ENCODE data around the gene TMEM179. TPM values are rescaled to one million over a fixed set of nuclear protein-coding genes. Genes with fewer than 3 reads are reported as not detected.
"Not testable (repeated sequence)": the region's sequence is repeated elsewhere in the genome, so short reads cannot be mapped to it uniquely, and the experiment has no call there.

TMEM179 gene
- total RNA-seq, 2 donors from 2014 or later, result 8.2 to 15.7 TPM

DNA sequence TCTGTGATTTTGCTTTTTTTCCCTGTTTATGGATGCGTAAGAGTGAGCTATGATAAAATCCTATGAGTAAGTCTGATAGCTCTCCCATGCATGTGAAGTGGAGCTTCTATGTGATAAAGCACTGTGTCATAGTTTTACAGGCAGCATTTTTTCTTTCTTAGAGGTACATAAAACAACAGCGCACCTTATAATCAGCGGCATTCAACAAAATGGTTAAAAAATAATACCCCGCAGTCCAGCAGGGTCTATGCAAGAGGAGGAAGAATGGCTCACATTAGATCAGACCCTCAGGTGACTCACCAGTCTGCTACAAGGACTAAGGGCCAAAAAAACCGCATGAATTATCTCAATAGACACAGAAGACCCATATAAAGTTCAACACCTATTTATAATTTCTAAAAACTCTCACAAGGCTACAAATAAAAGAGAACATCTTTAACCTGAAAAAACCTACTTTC is 33.0 kb upstream of the TMEM179 start:
- TF ChIP-seq, protein P1, sequence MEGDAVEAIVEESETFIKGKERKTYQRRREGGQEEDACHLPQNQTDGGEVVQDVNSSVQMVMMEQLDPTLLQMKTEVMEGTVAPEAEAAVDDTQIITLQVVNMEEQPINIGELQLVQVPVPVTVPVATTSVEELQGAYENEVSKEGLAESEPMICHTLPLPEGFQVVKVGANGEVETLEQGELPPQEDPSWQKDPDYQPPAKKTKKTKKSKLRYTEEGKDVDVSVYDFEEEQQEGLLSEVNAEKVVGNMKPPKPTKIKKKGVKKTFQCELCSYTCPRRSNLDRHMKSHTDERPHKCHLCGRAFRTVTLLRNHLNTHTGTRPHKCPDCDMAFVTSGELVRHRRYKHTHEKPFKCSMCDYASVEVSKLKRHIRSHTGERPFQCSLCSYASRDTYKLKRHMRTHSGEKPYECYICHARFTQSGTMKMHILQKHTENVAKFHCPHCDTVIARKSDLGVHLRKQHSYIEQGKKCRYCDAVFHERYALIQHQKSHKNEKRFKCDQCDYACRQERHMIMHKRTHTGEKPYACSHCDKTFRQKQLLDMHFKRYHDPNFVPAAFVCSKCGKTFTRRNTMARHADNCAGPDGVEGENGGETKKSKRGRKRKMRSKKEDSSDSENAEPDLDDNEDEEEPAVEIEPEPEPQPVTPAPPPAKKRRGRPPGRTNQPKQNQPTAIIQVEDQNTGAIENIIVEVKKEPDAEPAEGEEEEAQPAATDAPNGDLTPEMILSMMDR (conservative IDR thresholded peaks at IDR 0.05), result no peak
- no peak for DNase-seq
- Mint-ChIP-seq H3K27ac (no peak overlapping the region), H3K27me3 (ENCODE audit: insufficient read depth) (no peaks in the 10 kb centered on the region), H3K36me3 (ENCODE audit: low read depth) (no peaks in the 10 kb centered on the region), H3K9me3 (no peaks in the 10 kb centered on the region), H3K4me1 (peaks cover 11% of the 10 kb centered on the region), H3K4me3 (no peak overlapping the region)
- WGBS, 2 experiments (ENCODE audit: insufficient coverage in 1 of 2, insufficient read length in 1 of 2), result 94 to 100% methylated on average over 2 to 5 of the region's 5 CpGs
- Histone ChIP-seq H3K27me3 (ENCODE audit: control insufficient read depth, insufficient read depth, low read length, poor library complexity, severe bottlenecking) (no peaks in the 10 kb centered on the region), H3K4me1 (ENCODE audit: control insufficient read depth, insufficient read depth, low read length) (peaks cover 7% of the 10 kb centered on the region), H3K9ac (ENCODE audit: extremely low read depth, low read length, poor library complexity, severe bottlenecking) (no peak overlapping the region), H3K9me3 (ENCODE audit: control insufficient read depth, low read length) (no peaks in the 10 kb centered on the region), H3K27ac (ENCODE audit: low read depth, low read length) (no peak overlapping the region), H3K36me3 (ENCODE audit: control insufficient read depth, insufficient read depth, low read length) (no peaks in the 10 kb centered on the region), H3K4me3 (ENCODE audit: low read length) (no peak overlapping the region)

DNA sequence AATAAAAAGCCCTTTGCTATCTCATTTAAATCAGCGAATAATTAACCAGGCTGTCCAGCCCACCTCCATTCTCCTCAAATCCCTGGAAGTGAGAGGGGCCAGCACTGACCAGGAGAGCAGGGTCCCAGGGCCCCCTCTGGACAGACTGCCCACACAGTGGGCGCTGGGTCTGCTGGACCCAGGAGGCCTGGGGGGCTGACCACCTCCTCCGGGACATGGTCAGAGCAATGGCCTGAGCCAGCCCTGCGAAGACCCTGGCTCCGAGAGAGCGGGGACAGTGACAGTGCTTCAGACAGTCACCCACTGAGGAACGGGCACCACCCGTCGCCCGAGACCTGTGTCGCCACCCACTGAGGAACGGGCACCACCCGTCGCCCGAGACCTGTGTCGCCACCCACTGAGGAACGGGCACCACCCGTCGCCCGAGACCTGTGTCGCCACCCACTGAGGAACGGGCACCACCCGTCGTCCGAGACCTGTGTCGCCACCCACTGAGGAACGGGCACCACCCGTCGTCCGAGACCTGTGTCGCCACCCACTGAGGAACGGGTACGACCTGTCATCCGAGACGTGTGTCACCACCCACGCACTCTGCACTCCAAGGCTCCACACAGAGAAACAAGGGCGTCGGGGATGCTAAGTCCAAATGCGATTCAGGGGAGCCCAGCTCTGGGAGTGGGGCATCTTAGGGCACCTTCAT is 32.4 kb upstream of the TMEM179 start:
- not testable (repeated sequence) for H3K27ac ChIP-seq (ENCODE audit: low read depth, low read length); DNase-seq; H3K4me1 ChIP-seq (ENCODE audit: control insufficient read depth, insufficient read depth, low read length); H3K36me3 ChIP-seq (ENCODE audit: control insufficient read depth, insufficient read depth, low read length); H3K36me3 Mint-ChIP-seq (ENCODE audit: low read depth); H3K9me3 Mint-ChIP-seq; H3K27me3 Mint-ChIP-seq (ENCODE audit: insufficient read depth); H3K9me3 ChIP-seq (ENCODE audit: control insufficient read depth, low read length); H3K4me3 ChIP-seq (ENCODE audit: low read length); H3K27ac Mint-ChIP-seq; H3K9ac ChIP-seq (ENCODE audit: extremely low read depth, low read length, poor library complexity, severe bottlenecking); H3K4me3 Mint-ChIP-seq; H3K27me3 ChIP-seq (ENCODE audit: control insufficient read depth, insufficient read depth, low read length, poor library complexity, severe bottlenecking)
- H3K4me1 Mint-ChIP-seq, result peaks cover 11% of the 10 kb centered on the region
- 87 to 95% methylated on average over 15 to 39 of the region's 39 CpGs for WGBS, 2 experiments (ENCODE audit: insufficient coverage in 1 of 2, insufficient read length in 1 of 2)

DNA sequence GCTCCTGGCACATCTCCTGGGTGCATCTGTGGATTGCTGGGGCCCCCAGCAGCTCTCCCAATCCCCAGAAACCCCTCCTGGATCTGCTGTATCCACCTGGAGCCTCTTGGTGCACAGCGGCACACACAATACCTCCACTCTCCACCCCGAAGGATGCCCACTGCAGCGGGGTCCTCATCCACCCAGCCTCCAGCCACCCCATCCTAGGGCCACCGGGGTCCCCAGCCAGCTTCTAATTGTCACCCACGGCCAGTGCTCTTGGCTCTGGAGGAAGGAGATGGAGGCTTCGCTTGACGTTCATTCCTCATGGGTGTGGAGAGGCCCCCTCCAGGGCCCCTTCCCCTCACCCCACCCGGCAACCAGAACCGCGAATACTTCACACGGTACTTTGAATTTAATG is 31.6 kb upstream of the TMEM179 start:
- no peaks in the 10 kb centered on the region for H3K27me3 Mint-ChIP-seq (ENCODE audit: insufficient read depth)
- no peak overlapping the region for H3K4me3 Mint-ChIP-seq
- H3K4me1 ChIP-seq (ENCODE audit: control insufficient read depth, insufficient read depth, low read length), result peaks cover 7% of the 10 kb centered on the region
- TF ChIP-seq, protein P1 (conservative IDR thresholded peaks at IDR 0.05), result no peak
- no peaks in the 10 kb centered on the region for H3K9me3 ChIP-seq (ENCODE audit: control insufficient read depth, low read length)
- peaks cover 11% of the 10 kb centered on the region for H3K4me1 Mint-ChIP-seq
- DNase-seq, result no peak
- H3K36me3 ChIP-seq (ENCODE audit: control insufficient read depth, insufficient read depth, low read length), result no peaks in the 10 kb centered on the region
- H3K27me3 ChIP-seq (ENCODE audit: control insufficient read depth, insufficient read depth, low read length, poor library complexity, severe bottlenecking), result no peaks in the 10 kb centered on the region
- H3K36me3 Mint-ChIP-seq (ENCODE audit: low read depth), result no peaks in the 10 kb centered on the region
- no peak overlapping the region for H3K4me3 ChIP-seq (ENCODE audit: low read length)
- no peak overlapping the region for H3K27ac Mint-ChIP-seq
- H3K27ac ChIP-seq (ENCODE audit: low read depth, low read length), result no peak overlapping the region
- WGBS, 2 experiments (ENCODE audit: insufficient coverage in 1 of 2, insufficient read length in 1 of 2), result 80 to 91% methylated on average over 1 to 10 of the region's 11 CpGs
- H3K9me3 Mint-ChIP-seq, result no peaks in the 10 kb centered on the region
- H3K9ac ChIP-seq (ENCODE audit: extremely low read depth, low read length, poor library complexity, severe bottlenecking), result no peak overlapping the region
